A204.1 (cell line): ENCODE results near the gene MT1B.
"Not testable (repeated sequence)": the region's sequence is repeated elsewhere in the genome, so short reads cannot be mapped to it uniquely, and the experiment has no call there.

Source experiments
- FAIRE-seq: peaks from 2 replicates; lab custom pipeline; 2012; peaks lifted over from hg19 to GRCh38; lab: Jason Lieb, UNC

The MT1B gene

GRCh38 chr16:56620339-56620897 lies 31.3 kb upstream of the MT1B start:
- no peak for FAIRE-seq

GRCh38 chr16:56621665-56622445 lies 29.8 kb upstream of the MT1B start:
- not testable (repeated sequence) for FAIRE-seq

GRCh38 chr16:56623184-56623583 lies 28.5 kb upstream of the MT1B start:
- FAIRE-seq, result not testable (repeated sequence)

GRCh38 chr16:56623637-56624036 lies 28.0 kb upstream of the MT1B start:
- FAIRE-seq, result no peak

- no peak for FAIRE-seq
These were observed 26.3 kb upstream of the MT1B start, which contains the start of gene MT1E for GRCh38 chr16:56625140-56625942. Gene MT1E (plus strand): TSS chr16:56625781. CDS start chr16:56625852, 71 bp downstream.

- no peak for FAIRE-seq
These were observed 25.6 kb upstream of the MT1B start for GRCh38 chr16:56625943-56626654.

- FAIRE-seq, result no peak
These were observed 25.0 kb upstream of the MT1B start for GRCh38 chr16:56626685-56627084.

- FAIRE-seq, result no peak
These were observed 23.0 kb upstream of the MT1B start for GRCh38 chr16:56628486-56629350.

GRCh38 chr16:56629531-56629930 lies 22.2 kb upstream of the MT1B start:
- no peak for FAIRE-seq

GRCh38 chr16:56630134-56630533 lies 21.6 kb upstream of the MT1B start:
- no peak for FAIRE-seq

- no peak for FAIRE-seq
These were observed 20.5 kb upstream of the MT1B start for GRCh38 chr16:56631197-56631596.

GRCh38 chr16:56631832-56632155 lies 19.9 kb upstream of the MT1B start:
- FAIRE-seq, result no peak

GRCh38 chr16:56632156-56632847 lies 19.4 kb upstream of the MT1B start, which contains the start of gene MT1M:
Gene MT1M (plus strand): TSS chr16:56632659. CDS start chr16:56632732, 73 bp downstream.
- FAIRE-seq, result no peak

- FAIRE-seq, result no peak
These were observed 18.8 kb upstream of the MT1B start for GRCh38 chr16:56632848-56633365.

- no peak for FAIRE-seq
These were observed 18.2 kb upstream of the MT1B start for GRCh38 chr16:56633535-56633934.

- no peak for FAIRE-seq
These were observed 16.8 kb upstream of the MT1B start for GRCh38 chr16:56634715-56635440.

- no peak for FAIRE-seq
These were observed 16.2 kb upstream of the MT1B start for GRCh38 chr16:56635441-56635967.

GRCh38 chr16:56636616-56637413 lies 14.9 kb upstream of the MT1B start:
- FAIRE-seq, result no peak
